Endothelial cell of umbilical vein (primary cell): Measurements from ENCODE around the gene ZBTB40. TPM values are rescaled to one million over a fixed set of nuclear protein-coding genes. Genes with fewer than 3 reads are reported as not detected.

Experiments used
- BruUV-seq: library from RNA; stranded (reverse); fragments of 400-500 nt; replicated peaks from 2 replicates; lab custom pipeline; 2021; lab: Mats Ljungman, UMichigan
- CTCF ChIA-PET: fragments of 300-600, 350-600 bp; sonication (Branson Sonifier 250); formaldehyde crosslinking; loops from one replicate; lab custom pipeline; 2021; ENCODE audit warnings: antibody characterized with exemption, inconsistent platforms; lab: Charles Lee
- POLR2A ChIA-PET: fragments of 300-600, 350-600 bp; sonication (Branson Sonifier 250); formaldehyde crosslinking; loops from one replicate; lab custom pipeline; 2021; ENCODE audit warnings: antibody characterized with exemption, inconsistent platforms; lab: Charles Lee
- DNase-seq: peaks from one replicate; pipeline ENCODE4 v3.0.0-alpha.2; 2011; ENCODE audit warnings: low read depth, low spot score
- FAIRE-seq: peaks from 2 replicates; lab custom pipeline; 2011; peaks lifted over from hg19 to GRCh38; lab: Jason Lieb, UNC
- H2AFZ ChIP-seq: 2 replicates; pipeline ENCODE4 v1.6.0; 2012; ENCODE audit warnings: low read depth, low read length, control low read depth, inconsistent platforms
- H3K27ac ChIP-seq: 2 replicates; pipeline ENCODE4 v1.5.1; 2011; ENCODE audit warnings: low read depth, mild to moderate bottlenecking, control low read depth, low read length, moderate library complexity; ENCODE audit not compliant: insufficient read depth
- H3K27me3 ChIP-seq, 2 experiments: 2 replicates each; pipeline versions ENCODE4 v1.6.0 to v1.6.1; 2011; ENCODE audit warnings: low read length in 2 of 2, mixed read lengths in 1 of 2; ENCODE audit not compliant: control insufficient read depth in 2 of 2, insufficient read depth in 2 of 2
- H3K36me3 ChIP-seq, 2 experiments: 2 replicates in 1 of 2; 3 replicates in 1 of 2; pipeline ENCODE4 v1.5.1; 2011; ENCODE audit warnings: low read length in 2 of 2, mild to moderate bottlenecking in 1 of 2, moderate library complexity in 1 of 2; ENCODE audit not compliant: control insufficient read depth in 2 of 2, insufficient read depth in 2 of 2; ENCODE audit errors: extremely low read depth in 1 of 2
- H3K4me1 ChIP-seq: 3 replicates; pipeline ENCODE4 v1.5.1; 2011; ENCODE audit warnings: mild to moderate bottlenecking, low read length; ENCODE audit not compliant: control insufficient read depth, insufficient read depth; ENCODE audit errors: extremely low read depth
- H3K4me2 ChIP-seq: 2 replicates; pipeline ENCODE4 v1.6.1; 2011; ENCODE audit warnings: low read length, control low read depth, mixed read lengths; ENCODE audit not compliant: insufficient read depth
- H3K4me3 ChIP-seq, 3 experiments: fragments of 200-600 bp in 1 of 3; sonication (generic), shearing (Covaris generic) in 1 of 3; replicated peaks in 1 of 3; 2 replicates each; pipeline ENCODE4 v1.5.1; 2011 to 2016; ENCODE audit warnings: control low read depth in 3 of 3, low read length in 3 of 3, mild to moderate bottlenecking in 2 of 3, inconsistent platforms in 1 of 3, low read depth in 1 of 3, moderate library complexity in 1 of 3; ENCODE audit not compliant: insufficient read depth in 1 of 3
- H3K79me2 ChIP-seq: 2 replicates; pipeline ENCODE4 v1.6.0; 2012; ENCODE audit warnings: low read length, inconsistent platforms; ENCODE audit not compliant: control insufficient read depth, insufficient read depth
- H3K9ac ChIP-seq: replicated peaks from 2 replicates; pipeline ENCODE3; 2011; ENCODE audit warnings: low read length, control low read depth; ENCODE audit not compliant: insufficient read depth; ENCODE audit errors: extremely low read depth
- H3K9me1 ChIP-seq: replicated peaks from 3 replicates; pipeline ENCODE4 v1.6.0; 2011; ENCODE audit warnings: mild to moderate bottlenecking, low read length; ENCODE audit not compliant: control insufficient read depth, insufficient read depth; ENCODE audit errors: extremely low read depth
- H3K9me3 ChIP-seq: replicated peaks from 2 replicates; pipeline ENCODE4 v1.5.1; 2012; ENCODE audit warnings: low read length, inconsistent platforms; ENCODE audit not compliant: control insufficient read depth, insufficient read depth
- H4K20me1 ChIP-seq: replicated peaks from 2 replicates; pipeline ENCODE3; 2011; ENCODE audit warnings: mild to moderate bottlenecking, low read length; ENCODE audit not compliant: control insufficient read depth, insufficient read depth; ENCODE audit errors: extremely low read depth
- CTCF ChIP-seq, 2 donors: IDR thresholded peaks; 1 replicate in 1 of 2; 2 replicates in 1 of 2; pipeline ENCODE4 v1.5.1; 2011; ENCODE audit warnings: low read length in 2 of 2, mild to moderate bottlenecking in 2 of 2, moderate library complexity in 2 of 2, control low read depth in 1 of 2, inconsistent platforms in 1 of 2, low read depth in 1 of 2; ENCODE audit not compliant: insufficient read depth in 1 of 2; ENCODE audit errors: extremely low read depth in 1 of 2
- EZH2 ChIP-seq: IDR thresholded peaks from 2 replicates; pipeline ENCODE4 v1.6.1; 2012; ENCODE audit warnings: borderline replicate concordance, low read depth, mild to moderate bottlenecking, moderate library complexity, low read length, inconsistent platforms; ENCODE audit not compliant: severe bottlenecking
- FOS ChIP-seq: IDR thresholded peaks from 2 replicates; pipeline ENCODE4 v1.6.1; 2011; ENCODE audit warnings: mild to moderate bottlenecking, low read length, moderate library complexity, borderline replicate concordance; ENCODE audit not compliant: insufficient read depth
- GATA2 ChIP-seq: IDR thresholded peaks from 2 replicates; pipeline ENCODE4 v1.7.0; 2011; ENCODE audit warnings: low read depth, mild to moderate bottlenecking, moderate library complexity, mixed read lengths, low read length; ENCODE audit not compliant: insufficient read length, insufficient read depth
- JUN ChIP-seq: IDR thresholded peaks from 2 replicates; pipeline ENCODE4 v1.6.1; 2011; ENCODE audit warnings: borderline replicate concordance, low read depth; ENCODE audit not compliant: insufficient read length, insufficient read depth
- MAX ChIP-seq: IDR thresholded peaks from 2 replicates; pipeline ENCODE4 v1.6.1; 2011; ENCODE audit not compliant: insufficient read depth, insufficient read length
- MYC ChIP-seq: IDR thresholded peaks from one replicate; pipeline ENCODE4 v1.6.1; 2011; ENCODE audit warnings: mild to moderate bottlenecking, low read depth, low read length
- POLR2A ChIP-seq: IDR thresholded peaks from 2 replicates; pipeline ENCODE4 v1.6.1; 2012; ENCODE audit warnings: low read depth, mild to moderate bottlenecking, control low read depth, low read length
- POLR2AphosphoS5 ChIP-seq: IDR thresholded peaks from 2 replicates; pipeline ENCODE4 v1.6.1; 2012; ENCODE audit warnings: low read depth, mild to moderate bottlenecking, control low read depth, low read length, moderate library complexity; ENCODE audit not compliant: insufficient read depth
- dilution Hi-C: fragments of 300-500 bp; cut with MboI; formaldehyde crosslinking; loops from one replicate; pipeline ENCODE4 v1.15.0; 2019; ENCODE audit warnings: low sequenced_read_pairs; ENCODE audit not compliant: extremely low pct_ligation_motif_present
- intact Hi-C: fragments of 100-400 bp; cut with micrococcal nuclease; formaldehyde crosslinking; loops from one replicate; pipeline ENCODE4 v1.10.0; 2022
- polyA plus RNA-seq, 4 experiments: library from polyadenylated mRNA; depleted of rRNA in 3 of 4; stranded (reverse) in 3 of 4; unstranded in 1 of 4; fragments of >200 nt; gene quantifications; 2 replicates each; pipeline versions ENCODE4 v1.2.1 to v1.2.3, GENCODE V29; 2011 to 2012; ENCODE audit warnings: missing spikeins in 1 of 4
- total RNA-seq: library from RNA; stranded (reverse); gene quantifications from 2 replicates; pipeline ENCODE4 v1.2.3, GENCODE V29; 2021

The ZBTB40 gene
- total and polyA plus RNA-seq, 2 donors (not counting 3 experiments of a cell fraction or from before 2014, with no cell fraction given), result 12.3 to 21.3 TPM

GRCh38 chr1:22540337-22540736 lies 88.7 kb downstream of the ZBTB40 start:
- CTCF ChIA-PET, result no interaction called here

GRCh38 chr1:22542886-22543285 lies 91.2 kb downstream of the ZBTB40 start:
- POLR2A ChIA-PET, result no interaction called here
- CTCF ChIA-PET, result interaction anchor here (1.4 to 1.5 kb wide), 3 partner anchors 10 to 92 kb away, joined by 3 to 4 read pairs (median 4); no protein-coding TSS in a partner anchor

More at GRCh38 chr1:22540337-22540736, 88.7 kb downstream of the ZBTB40 start:
- Histone ChIP-seq H3K4me1 (no peaks in the 10 kb centered on the region), H3K79me2 (no peaks in the 10 kb centered on the region), H2AFZ (no peak overlapping the region), H3K27ac (no peak overlapping the region), H3K9me3 (no peaks in the 10 kb centered on the region), H3K4me3 (no peak overlapping the region), H3K27me3 (peaks cover 0 to 3% of the 10 kb centered on the region in 2 experiments), H3K9ac (no peak overlapping the region), H3K4me2 (no peak overlapping the region), H4K20me1 (no peaks in the 10 kb centered on the region), H3K9me1 (no peaks in the 10 kb centered on the region), H3K36me3 (no peaks in the 10 kb centered on the region)
- FAIRE-seq (no peak), DNase-seq (no peak)
- TF ChIP-seq CTCF (IDR thresholded peaks at IDR 0.05; ENCODE audit: extremely low read depth in 1 of 2, insufficient read depth in 1 of 2, low read depth in 1 of 2, low read length in 2 of 2) (no peak), JUN (no peak)
- no TSS peak for BruUV-seq
- POLR2A ChIA-PET, result no interaction called here
- intact Hi-C loops (no loop called here), dilution Hi-C loops (no loop called here)

More at GRCh38 chr1:22542886-22543285, 91.2 kb downstream of the ZBTB40 start:
- TF ChIP-seq POLR2AphosphoS5 (no peak), CTCF (IDR thresholded peaks at IDR 0.05; ENCODE audit: extremely low read depth in 1 of 2, insufficient read depth in 1 of 2, low read depth in 1 of 2, low read length in 2 of 2) (no peak), MAX (no peak), EZH2 (no peak), MYC (no peak), POLR2A (no peak), GATA2 (no peak), JUN (no peak), FOS (no peak)
- no peak overlapping the region for H3K4me3 ChIP-seq
- no peaks in the 10 kb centered on the region for H3K9me1 ChIP-seq
- no peaks in the 10 kb centered on the region for H3K9me3 ChIP-seq
- no peak for DNase-seq
- no peak overlapping the region for H3K4me2 ChIP-seq
- H3K79me2 ChIP-seq, result no peaks in the 10 kb centered on the region
- no peaks in the 10 kb centered on the region for H3K36me3 ChIP-seq
- no peak for FAIRE-seq
- H2AFZ ChIP-seq, result no peak overlapping the region
- H3K9ac ChIP-seq, result no peak overlapping the region
- intact Hi-C loops (no loop called here), dilution Hi-C loops (no loop called here)
- no TSS peak for BruUV-seq
- H4K20me1 ChIP-seq, result no peaks in the 10 kb centered on the region
- H3K27ac ChIP-seq, result no peak overlapping the region
- no peaks in the 10 kb centered on the region for H3K4me1 ChIP-seq
- peaks cover 4 to 9% of the 10 kb centered on the region in 2 experiments for H3K27me3 ChIP-seq
